ENCODE measurements around the gene CELA2B. TPM values are rescaled to one million over a fixed set of nuclear protein-coding genes. Genes with fewer than 3 reads are reported as not detected.
"Not testable (repeated sequence)": the region's sequence is repeated elsewhere in the genome, so short reads cannot be mapped to it uniquely, and the experiment has no call there.

Gene CELA2B
- total and polyA plus RNA-seq, 2 donors (not counting 1 experiment from before 2014, with no cell fraction given), result not detected

DNA sequence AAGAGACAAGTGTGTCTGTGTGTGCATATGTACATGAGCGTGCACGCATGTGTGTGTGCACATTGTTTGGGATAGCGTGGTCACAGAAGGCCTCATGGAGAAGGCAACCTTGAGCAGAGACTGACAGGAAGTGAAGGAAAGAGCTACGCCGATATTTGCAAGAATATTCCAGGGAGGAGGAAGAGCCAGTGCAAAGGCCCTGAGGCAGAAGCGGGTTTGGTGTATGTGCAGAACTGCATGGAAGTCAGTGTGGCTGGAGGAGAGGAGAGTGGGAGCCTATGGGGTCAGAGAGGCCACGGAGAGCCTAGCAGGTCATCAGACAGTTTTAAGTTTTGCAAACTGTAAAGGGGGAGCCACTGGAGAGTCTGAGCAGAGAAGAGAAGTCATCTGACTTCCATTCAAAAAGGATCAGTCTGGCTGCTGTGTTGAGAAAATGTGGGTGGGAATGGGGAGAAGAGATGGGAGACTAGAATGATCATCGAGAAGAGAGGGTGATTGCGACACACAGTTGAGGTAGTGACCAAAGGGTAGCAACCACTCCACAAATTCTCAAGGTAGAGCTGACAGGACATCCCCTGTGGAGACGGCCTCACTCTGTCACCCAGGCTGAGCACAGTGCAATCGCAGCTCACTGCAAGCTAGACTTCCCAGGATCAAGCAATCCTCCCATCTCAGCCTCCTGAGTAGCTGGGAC, 3.9 kb downstream of the CELA2B start:
- H3K4me2 ChIP-seq (replicated peaks; ENCODE audit: low read depth, low read length, poor library complexity, severe bottlenecking), result no peak overlapping the region
- Mint-ChIP-seq H3K4me1 (no peaks in the 10 kb centered on the region), H3K27ac (no peak overlapping the region), H3K9me3 (ENCODE audit: insufficient read depth) (no peaks in the 10 kb centered on the region), H3K4me3 (no peak overlapping the region), H3K27me3 (no peaks in the 10 kb centered on the region)
- no peaks in the 10 kb centered on the region for H3K9me3 ChIP-seq (ENCODE audit: control extremely low read depth in 1 of 3, control insufficient read depth in 2 of 3, insufficient read depth in 1 of 3, low read length in 2 of 3)
- ChIA-PET POLR2A (no interaction called here), CTCF (no interaction called here)
- no peaks in the 10 kb centered on the region for H3K4me1 ChIP-seq (ENCODE audit: control insufficient read depth in 2 of 2, insufficient read depth in 2 of 2, low read length in 2 of 2)
- H3K9ac ChIP-seq (ENCODE audit: low read length), result no peak overlapping the region
- ATAC-seq (ENCODE audit: low read depth) (no peak), DNase-seq (no peak)
- no peaks in the 10 kb centered on the region for H3K79me2 ChIP-seq (ENCODE audit: control insufficient read depth, insufficient read depth, low read length)
- no peaks in the 10 kb centered on the region for H3K36me3 ChIP-seq (replicated peaks in 1 of 2; ENCODE audit: control extremely low read depth in 1 of 2, control insufficient read depth in 1 of 2, extremely low read depth in 1 of 2, insufficient read depth in 2 of 2, low read length in 1 of 2)
- H3K27me3 ChIP-seq (replicated peaks in 1 of 4; ENCODE audit: control extremely low read depth in 1 of 4, control insufficient read depth in 3 of 4, insufficient read depth in 4 of 4, low read length in 3 of 4), result no peaks in the 10 kb centered on the region
- intact Hi-C loops (cut with micrococcal nuclease), result no loop called here
- no peaks in the 10 kb centered on the region for H4K20me1 ChIP-seq (ENCODE audit: control insufficient read depth, insufficient read depth, low read length, poor library complexity, severe bottlenecking)
- WGBS (ENCODE audit: insufficient coverage), result 89% methylated on average over 8 of the region's 11 CpGs
- H3K4me3 ChIP-seq (ENCODE audit: control extremely low read depth in 1 of 5, extremely low read depth in 1 of 5, insufficient read depth in 1 of 5, low read depth in 2 of 5, low read length in 4 of 5), result no peak overlapping the region
- no peak overlapping the region for H3K27ac ChIP-seq (ENCODE audit: low read length in 2 of 2)
- no peak for TF ChIP-seq EZH2 (IDR thresholded peaks at IDR 0.05; ENCODE audit: borderline replicate concordance, insufficient read depth, low read depth, low read length, poor library complexity, severe bottlenecking)
- TF ChIP-seq, protein P1, sequence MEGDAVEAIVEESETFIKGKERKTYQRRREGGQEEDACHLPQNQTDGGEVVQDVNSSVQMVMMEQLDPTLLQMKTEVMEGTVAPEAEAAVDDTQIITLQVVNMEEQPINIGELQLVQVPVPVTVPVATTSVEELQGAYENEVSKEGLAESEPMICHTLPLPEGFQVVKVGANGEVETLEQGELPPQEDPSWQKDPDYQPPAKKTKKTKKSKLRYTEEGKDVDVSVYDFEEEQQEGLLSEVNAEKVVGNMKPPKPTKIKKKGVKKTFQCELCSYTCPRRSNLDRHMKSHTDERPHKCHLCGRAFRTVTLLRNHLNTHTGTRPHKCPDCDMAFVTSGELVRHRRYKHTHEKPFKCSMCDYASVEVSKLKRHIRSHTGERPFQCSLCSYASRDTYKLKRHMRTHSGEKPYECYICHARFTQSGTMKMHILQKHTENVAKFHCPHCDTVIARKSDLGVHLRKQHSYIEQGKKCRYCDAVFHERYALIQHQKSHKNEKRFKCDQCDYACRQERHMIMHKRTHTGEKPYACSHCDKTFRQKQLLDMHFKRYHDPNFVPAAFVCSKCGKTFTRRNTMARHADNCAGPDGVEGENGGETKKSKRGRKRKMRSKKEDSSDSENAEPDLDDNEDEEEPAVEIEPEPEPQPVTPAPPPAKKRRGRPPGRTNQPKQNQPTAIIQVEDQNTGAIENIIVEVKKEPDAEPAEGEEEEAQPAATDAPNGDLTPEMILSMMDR (IDR thresholded peaks at IDR 0.05), result no peak
- H2AFZ ChIP-seq (ENCODE audit: insufficient read depth, low read depth, low read length, poor library complexity, severe bottlenecking), result no peak overlapping the region

DNA sequence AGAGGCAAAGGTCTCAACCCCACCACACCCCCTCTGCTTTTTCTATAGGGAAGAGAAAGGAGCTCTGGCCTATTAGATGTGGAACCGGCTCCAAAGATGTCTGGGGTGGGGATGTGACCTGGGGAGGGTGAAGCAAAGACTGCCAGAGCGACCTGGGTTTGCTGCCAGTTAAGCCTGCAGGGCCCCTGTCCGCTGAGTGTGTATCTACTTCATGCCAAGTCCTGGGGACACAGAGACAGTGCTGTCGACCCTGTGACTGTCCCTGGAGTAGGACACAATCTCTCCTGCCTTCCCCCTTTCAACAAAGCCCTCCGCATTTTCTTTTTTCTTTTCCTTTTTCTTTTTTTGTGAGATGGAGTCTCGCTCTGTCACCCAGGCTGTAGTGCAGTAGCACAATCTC, 6.6 kb downstream of the CELA2B start:
- H3K79me2 ChIP-seq (ENCODE audit: control insufficient read depth, insufficient read depth, low read length); H3K4me2 ChIP-seq (replicated peaks; ENCODE audit: low read depth, low read length, poor library complexity, severe bottlenecking); H3K4me1 Mint-ChIP-seq; H3K9me3 ChIP-seq (ENCODE audit: control extremely low read depth in 1 of 3, control insufficient read depth in 2 of 3, insufficient read depth in 1 of 3, low read length in 2 of 3); H3K4me1 ChIP-seq (ENCODE audit: control insufficient read depth in 2 of 2, insufficient read depth in 2 of 2, low read length in 2 of 2); CTCF ChIA-PET; H3K27ac Mint-ChIP-seq; H3K36me3 ChIP-seq (replicated peaks in 1 of 2; ENCODE audit: control extremely low read depth in 1 of 2, control insufficient read depth in 1 of 2, extremely low read depth in 1 of 2, insufficient read depth in 2 of 2, low read length in 1 of 2); H3K27me3 Mint-ChIP-seq; POLR2A ChIA-PET; H3K4me3 Mint-ChIP-seq; DNase-seq; H3K27ac ChIP-seq (ENCODE audit: low read length in 2 of 2); ATAC-seq (ENCODE audit: low read depth); H4K20me1 ChIP-seq (ENCODE audit: control insufficient read depth, insufficient read depth, low read length, poor library complexity, severe bottlenecking); H3K27me3 ChIP-seq (replicated peaks in 1 of 4; ENCODE audit: control extremely low read depth in 1 of 4, control insufficient read depth in 3 of 4, insufficient read depth in 4 of 4, low read length in 3 of 4); intact Hi-C loops (cut with micrococcal nuclease); H2AFZ ChIP-seq (ENCODE audit: insufficient read depth, low read depth, low read length, poor library complexity, severe bottlenecking); H3K9me3 Mint-ChIP-seq (ENCODE audit: insufficient read depth); H3K4me3 ChIP-seq (ENCODE audit: control extremely low read depth in 1 of 5, extremely low read depth in 1 of 5, insufficient read depth in 1 of 5, low read depth in 2 of 5, low read length in 4 of 5); H3K9ac ChIP-seq (ENCODE audit: low read length): not testable (repeated sequence)
- 91% methylated on average over 4 of the region's 6 CpGs for WGBS (ENCODE audit: insufficient coverage)

DNA sequence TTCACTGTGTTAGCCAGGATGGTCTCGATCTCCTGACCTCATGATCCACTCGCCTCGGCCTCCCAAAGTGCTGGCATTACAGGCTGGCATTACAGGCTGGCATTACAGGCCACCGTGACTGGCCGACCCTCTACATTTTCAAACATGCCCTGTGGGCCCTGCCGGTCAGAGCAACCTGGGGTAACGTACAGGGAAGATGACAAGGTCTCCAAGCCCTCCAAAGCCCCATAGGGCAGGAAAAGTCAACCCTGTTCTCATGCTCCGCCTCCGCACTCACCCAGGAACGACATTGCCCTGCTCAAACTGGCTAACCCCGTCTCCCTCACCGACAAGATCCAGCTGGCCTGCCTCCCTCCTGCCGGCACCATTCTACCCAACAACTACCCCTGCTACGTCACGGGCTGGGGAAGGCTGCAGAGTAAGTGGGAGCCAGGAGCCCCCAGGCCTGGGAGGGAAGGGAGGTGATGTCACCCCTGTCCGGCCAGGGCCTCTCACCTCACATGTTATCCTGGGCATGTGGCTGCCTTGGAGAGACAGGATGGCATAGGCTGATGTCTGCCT, 7.2 kb downstream of the CELA2B start:
- H2AFZ ChIP-seq (ENCODE audit: insufficient read depth, low read depth, low read length, poor library complexity, severe bottlenecking); H3K4me3 Mint-ChIP-seq; H3K79me2 ChIP-seq (ENCODE audit: control insufficient read depth, insufficient read depth, low read length); DNase-seq; intact Hi-C loops (cut with micrococcal nuclease); H3K27ac ChIP-seq (ENCODE audit: low read length in 2 of 2); H3K4me3 ChIP-seq (ENCODE audit: control extremely low read depth in 1 of 5, extremely low read depth in 1 of 5, insufficient read depth in 1 of 5, low read depth in 2 of 5, low read length in 4 of 5); H3K4me2 ChIP-seq (replicated peaks; ENCODE audit: low read depth, low read length, poor library complexity, severe bottlenecking); H3K9ac ChIP-seq (ENCODE audit: low read length); H3K27ac Mint-ChIP-seq; H3K4me1 Mint-ChIP-seq; H4K20me1 ChIP-seq (ENCODE audit: control insufficient read depth, insufficient read depth, low read length, poor library complexity, severe bottlenecking); H3K4me1 ChIP-seq (ENCODE audit: control insufficient read depth in 2 of 2, insufficient read depth in 2 of 2, low read length in 2 of 2); H3K27me3 ChIP-seq (replicated peaks in 1 of 4; ENCODE audit: control extremely low read depth in 1 of 4, control insufficient read depth in 3 of 4, insufficient read depth in 4 of 4, low read length in 3 of 4); ATAC-seq (ENCODE audit: low read depth); H3K9me3 Mint-ChIP-seq (ENCODE audit: insufficient read depth); H3K9me3 ChIP-seq (ENCODE audit: control extremely low read depth in 1 of 3, control insufficient read depth in 2 of 3, insufficient read depth in 1 of 3, low read length in 2 of 3); POLR2A ChIA-PET; H3K27me3 Mint-ChIP-seq; H3K36me3 ChIP-seq (replicated peaks in 1 of 2; ENCODE audit: control extremely low read depth in 1 of 2, control insufficient read depth in 1 of 2, extremely low read depth in 1 of 2, insufficient read depth in 2 of 2, low read length in 1 of 2): not testable (repeated sequence)
- CTCF ChIA-PET, result interaction anchor here (0.6 kb wide), 1 partner anchor 1458 kb away, joined by 3 read pairs; no protein-coding TSS in a partner anchor
- 95% methylated on average over 8 of the region's 16 CpGs for WGBS (ENCODE audit: insufficient coverage)
